ENCODE results near the gene HLA-DQA2. TPM values are rescaled to one million over a fixed set of nuclear protein-coding genes. Genes with fewer than 3 reads are reported as not detected.

The HLA-DQA2 gene
- total and polyA plus RNA-seq, 2 experiments from 2014 or later = not detected

DNA sequence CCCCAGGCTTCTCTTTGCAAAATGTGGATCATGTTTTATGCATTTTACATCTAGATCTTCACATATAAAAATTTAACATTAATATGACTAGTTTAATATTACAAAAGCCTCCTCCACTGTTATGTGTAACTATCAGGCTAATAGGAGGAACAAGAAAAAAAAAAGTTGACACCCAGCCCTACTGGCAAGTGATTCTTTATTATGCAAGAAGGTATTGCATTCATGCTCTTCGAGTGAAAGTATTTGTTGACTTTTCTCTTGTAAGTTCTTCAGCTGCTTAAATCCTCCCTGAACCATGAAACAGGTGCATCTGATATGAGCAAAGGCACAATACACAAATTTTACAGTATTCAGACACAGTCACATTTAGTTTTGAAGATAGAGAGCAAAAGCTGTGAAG, 22.9 kb downstream of the HLA-DQA2 start:
- no peaks in the 10 kb centered on the region for H3K36me3 Mint-ChIP-seq (ENCODE audit: low read depth)
- Histone ChIP-seq H3K4me1 (ENCODE audit: insufficient read depth) (peaks cover 4% of the 10 kb centered on the region; the same call in 1 of the 2 replicates), H3F3A (replicated peaks; ENCODE audit: low read depth) (no peaks in the 10 kb centered on the region), H3K79me2 (replicated peaks; ENCODE audit: insufficient read depth) (no peaks in the 10 kb centered on the region), H3K4me2 (no peak overlapping the region), H3K4me3 (no peak overlapping the region), H4K20me1 (replicated peaks; ENCODE audit: insufficient read depth) (no peaks in the 10 kb centered on the region), H3K27ac (ENCODE audit: low read depth) (no peak overlapping the region), H3K36me3 (ENCODE audit: insufficient read depth) (no peaks in the 10 kb centered on the region), H2AFZ (no peak overlapping the region), H3K9me2 (ENCODE audit: insufficient read depth) (no peaks in the 10 kb centered on the region), H3K27me3 (ENCODE audit: insufficient read depth) (no peaks in the 10 kb centered on the region)
- H3K27ac Mint-ChIP-seq = no peak overlapping the region
- H3K4me1 Mint-ChIP-seq = peaks cover 9% of the 10 kb centered on the region; the same call in 2 of the 3 replicates
- H3K9me3 Mint-ChIP-seq = no peaks in the 10 kb centered on the region
- peaks cover 4% of the 10 kb centered on the region for H3K27me3 Mint-ChIP-seq (ENCODE audit: insufficient read depth, low read depth, poor library complexity)
- no peak overlapping the region for H3K4me3 Mint-ChIP-seq
- ATAC-seq = no peak
- TF ChIP-seq ZNF114 (CRISPR knock-in tag; IDR thresholded peaks at IDR 0.05) (no peak), EZH2 (IDR thresholded peaks at IDR 0.05; ENCODE audit: low read depth, unreplicated experiment) (no peak), STAT1 (IDR thresholded peaks at IDR 0.05; ENCODE audit: unreplicated experiment) (no peak), EZH2phosphoT487 (IDR thresholded peaks at IDR 0.05; ENCODE audit: unreplicated experiment) (no peak)
- TF ChIP-seq, protein P1, sequence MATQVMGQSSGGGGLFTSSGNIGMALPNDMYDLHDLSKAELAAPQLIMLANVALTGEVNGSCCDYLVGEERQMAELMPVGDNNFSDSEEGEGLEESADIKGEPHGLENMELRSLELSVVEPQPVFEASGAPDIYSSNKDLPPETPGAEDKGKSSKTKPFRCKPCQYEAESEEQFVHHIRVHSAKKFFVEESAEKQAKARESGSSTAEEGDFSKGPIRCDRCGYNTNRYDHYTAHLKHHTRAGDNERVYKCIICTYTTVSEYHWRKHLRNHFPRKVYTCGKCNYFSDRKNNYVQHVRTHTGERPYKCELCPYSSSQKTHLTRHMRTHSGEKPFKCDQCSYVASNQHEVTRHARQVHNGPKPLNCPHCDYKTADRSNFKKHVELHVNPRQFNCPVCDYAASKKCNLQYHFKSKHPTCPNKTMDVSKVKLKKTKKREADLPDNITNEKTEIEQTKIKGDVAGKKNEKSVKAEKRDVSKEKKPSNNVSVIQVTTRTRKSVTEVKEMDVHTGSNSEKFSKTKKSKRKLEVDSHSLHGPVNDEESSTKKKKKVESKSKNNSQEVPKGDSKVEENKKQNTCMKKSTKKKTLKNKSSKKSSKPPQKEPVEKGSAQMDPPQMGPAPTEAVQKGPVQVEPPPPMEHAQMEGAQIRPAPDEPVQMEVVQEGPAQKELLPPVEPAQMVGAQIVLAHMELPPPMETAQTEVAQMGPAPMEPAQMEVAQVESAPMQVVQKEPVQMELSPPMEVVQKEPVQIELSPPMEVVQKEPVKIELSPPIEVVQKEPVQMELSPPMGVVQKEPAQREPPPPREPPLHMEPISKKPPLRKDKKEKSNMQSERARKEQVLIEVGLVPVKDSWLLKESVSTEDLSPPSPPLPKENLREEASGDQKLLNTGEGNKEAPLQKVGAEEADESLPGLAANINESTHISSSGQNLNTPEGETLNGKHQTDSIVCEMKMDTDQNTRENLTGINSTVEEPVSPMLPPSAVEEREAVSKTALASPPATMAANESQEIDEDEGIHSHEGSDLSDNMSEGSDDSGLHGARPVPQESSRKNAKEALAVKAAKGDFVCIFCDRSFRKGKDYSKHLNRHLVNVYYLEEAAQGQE (IDR thresholded peaks at IDR 0.05; ENCODE audit: unreplicated experiment) = no peak
- DNase-seq (ENCODE audit: low spot score) = no peak

DNA sequence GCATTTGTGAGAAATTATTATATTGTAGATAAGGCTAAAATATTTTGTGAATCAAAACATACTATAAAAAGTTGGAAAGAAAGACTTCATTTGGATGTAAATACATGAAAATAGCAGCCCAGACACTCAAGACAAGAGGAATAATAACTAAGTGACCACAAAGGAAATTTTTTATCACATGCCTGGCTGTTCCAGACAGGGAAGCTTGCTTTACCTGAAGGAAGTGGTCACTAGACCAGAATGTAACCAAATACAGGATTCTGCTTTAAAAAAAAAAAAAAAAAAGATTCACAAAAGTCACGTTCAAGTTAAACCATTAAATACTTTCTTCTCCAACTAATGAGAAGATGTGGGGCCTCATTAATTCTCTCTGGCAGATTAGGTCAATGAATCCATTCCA, 31.5 kb downstream of the HLA-DQA2 start:
- H3K27ac ChIP-seq (ENCODE audit: low read depth) = no peak overlapping the region
- Mint-ChIP-seq H3K4me1 (peaks cover 8% of the 10 kb centered on the region), H3K9me3 (peaks cover 8% of the 10 kb centered on the region; the same call in 1 of the 3 replicates), H3K4me3 (no peak overlapping the region), H3K27ac (no peak overlapping the region), H3K27me3 (ENCODE audit: insufficient read depth, low read depth, poor library complexity) (no peaks in the 10 kb centered on the region), H3K36me3 (ENCODE audit: low read depth) (no peaks in the 10 kb centered on the region)
- no peak overlapping the region for H3K4me3 ChIP-seq
- H3K79me2 ChIP-seq (replicated peaks; ENCODE audit: insufficient read depth) = no peaks in the 10 kb centered on the region
- H4K20me1 ChIP-seq (replicated peaks; ENCODE audit: insufficient read depth) = no peaks in the 10 kb centered on the region
- DNase-seq (ENCODE audit: low spot score) = no peak
- no peaks in the 10 kb centered on the region for H3K27me3 ChIP-seq (ENCODE audit: insufficient read depth)
- no peaks in the 10 kb centered on the region; the same call in 1 of the 2 replicates for H3K4me1 ChIP-seq (ENCODE audit: insufficient read depth)
- no peak overlapping the region for H3K4me2 ChIP-seq
- ATAC-seq = no peak
- TF ChIP-seq ZNF114 (CRISPR knock-in tag; IDR thresholded peaks at IDR 0.05) (no peak), JUNB (IDR thresholded peaks at IDR 0.05; ENCODE audit: unreplicated experiment) (no peak), NANOG (IDR thresholded peaks at IDR 0.05; ENCODE audit: borderline replicate concordance) (no peak)
- H3F3A ChIP-seq (replicated peaks; ENCODE audit: low read depth) = no peaks in the 10 kb centered on the region
- peaks cover 3% of the 10 kb centered on the region; the same call in 1 of the 2 replicates for H3K9me2 ChIP-seq (ENCODE audit: insufficient read depth)
- no peak overlapping the region for H2AFZ ChIP-seq
- no peaks in the 10 kb centered on the region for H3K36me3 ChIP-seq (ENCODE audit: insufficient read depth)

DNA sequence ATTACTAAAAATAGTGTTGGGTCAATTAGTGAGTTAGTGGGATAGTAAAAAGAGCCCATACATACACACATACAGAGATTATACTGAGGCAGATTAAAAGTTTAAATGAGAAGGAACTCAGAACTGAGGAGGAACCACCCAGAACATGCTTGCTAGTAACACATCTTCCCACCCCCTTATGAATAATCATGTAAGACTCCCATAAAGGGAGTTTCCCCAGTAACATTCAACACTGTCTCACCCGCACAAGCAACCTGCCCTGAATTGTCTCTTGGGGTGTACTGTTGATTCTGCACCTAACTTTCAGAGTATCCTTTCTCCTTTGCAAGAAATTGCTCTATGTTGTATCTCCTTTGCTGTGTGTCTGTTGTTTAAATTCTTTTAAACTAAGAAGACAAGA, 33.2 kb downstream of the HLA-DQA2 start:
- no peak overlapping the region for H2AFZ ChIP-seq
- no peaks in the 10 kb centered on the region for H3K36me3 ChIP-seq (ENCODE audit: insufficient read depth)
- Mint-ChIP-seq H3K36me3 (ENCODE audit: low read depth) (no peaks in the 10 kb centered on the region), H3K4me1 (peaks cover 5% of the 10 kb centered on the region; the same call in 2 of the 3 replicates), H3K27me3 (ENCODE audit: insufficient read depth, low read depth, poor library complexity) (no peaks in the 10 kb centered on the region), H3K27ac (no peak overlapping the region), H3K9me3 (peaks cover 8% of the 10 kb centered on the region; the same call in 1 of the 3 replicates), H3K4me3 (no peak overlapping the region)
- no peaks in the 10 kb centered on the region for H4K20me1 ChIP-seq (replicated peaks; ENCODE audit: insufficient read depth)
- ATAC-seq (no peak), DNase-seq (ENCODE audit: low spot score) (no peak)
- no peaks in the 10 kb centered on the region for H3K79me2 ChIP-seq (replicated peaks; ENCODE audit: insufficient read depth)
- H3K4me3 ChIP-seq = no peak overlapping the region
- no peaks in the 10 kb centered on the region for H3F3A ChIP-seq (replicated peaks; ENCODE audit: low read depth)
- H3K4me1 ChIP-seq (ENCODE audit: insufficient read depth) = no peaks in the 10 kb centered on the region; the same call in 1 of the 2 replicates
- H3K27me3 ChIP-seq (ENCODE audit: insufficient read depth) = no peaks in the 10 kb centered on the region
- no peak overlapping the region for H3K27ac ChIP-seq (ENCODE audit: low read depth)
- no peak overlapping the region for H3K4me2 ChIP-seq
- H3K9me2 ChIP-seq (ENCODE audit: insufficient read depth) = peaks cover 5% of the 10 kb centered on the region; the same call in 1 of the 2 replicates
- TF ChIP-seq, protein P2, sequence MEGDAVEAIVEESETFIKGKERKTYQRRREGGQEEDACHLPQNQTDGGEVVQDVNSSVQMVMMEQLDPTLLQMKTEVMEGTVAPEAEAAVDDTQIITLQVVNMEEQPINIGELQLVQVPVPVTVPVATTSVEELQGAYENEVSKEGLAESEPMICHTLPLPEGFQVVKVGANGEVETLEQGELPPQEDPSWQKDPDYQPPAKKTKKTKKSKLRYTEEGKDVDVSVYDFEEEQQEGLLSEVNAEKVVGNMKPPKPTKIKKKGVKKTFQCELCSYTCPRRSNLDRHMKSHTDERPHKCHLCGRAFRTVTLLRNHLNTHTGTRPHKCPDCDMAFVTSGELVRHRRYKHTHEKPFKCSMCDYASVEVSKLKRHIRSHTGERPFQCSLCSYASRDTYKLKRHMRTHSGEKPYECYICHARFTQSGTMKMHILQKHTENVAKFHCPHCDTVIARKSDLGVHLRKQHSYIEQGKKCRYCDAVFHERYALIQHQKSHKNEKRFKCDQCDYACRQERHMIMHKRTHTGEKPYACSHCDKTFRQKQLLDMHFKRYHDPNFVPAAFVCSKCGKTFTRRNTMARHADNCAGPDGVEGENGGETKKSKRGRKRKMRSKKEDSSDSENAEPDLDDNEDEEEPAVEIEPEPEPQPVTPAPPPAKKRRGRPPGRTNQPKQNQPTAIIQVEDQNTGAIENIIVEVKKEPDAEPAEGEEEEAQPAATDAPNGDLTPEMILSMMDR (conservative IDR thresholded peaks at IDR 0.05; ENCODE audit: low read depth in 2 of 2) = no peak
- TF ChIP-seq ZNF331 (CRISPR knock-in tag; IDR thresholded peaks at IDR 0.05; ENCODE audit: low read depth) (no peak), CREB1 (CRISPR knock-in tag; IDR thresholded peaks at IDR 0.05; ENCODE audit: low read depth) (no peak)
- TF ChIP-seq, protein P3, sequence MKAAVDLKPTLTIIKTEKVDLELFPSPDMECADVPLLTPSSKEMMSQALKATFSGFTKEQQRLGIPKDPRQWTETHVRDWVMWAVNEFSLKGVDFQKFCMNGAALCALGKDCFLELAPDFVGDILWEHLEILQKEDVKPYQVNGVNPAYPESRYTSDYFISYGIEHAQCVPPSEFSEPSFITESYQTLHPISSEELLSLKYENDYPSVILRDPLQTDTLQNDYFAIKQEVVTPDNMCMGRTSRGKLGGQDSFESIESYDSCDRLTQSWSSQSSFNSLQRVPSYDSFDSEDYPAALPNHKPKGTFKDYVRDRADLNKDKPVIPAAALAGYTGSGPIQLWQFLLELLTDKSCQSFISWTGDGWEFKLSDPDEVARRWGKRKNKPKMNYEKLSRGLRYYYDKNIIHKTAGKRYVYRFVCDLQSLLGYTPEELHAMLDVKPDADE (IDR thresholded peaks at IDR 0.05) = no peak

Measured in GM23338 (cell line).